Activated T-helper 2 cell treated with anti-CD3 and anti-CD28 coated beads, Interferon-gamma antibody, Interleukin-2, Interleukin-4, amounts not matched to agents 10 μg/mL and 5 μg/mL and 100 μg/mL, durations not matched to agents 14 hours and 24 hours and 36 hours (primary cell): ENCODE measurements around the gene VTA1. TPM values are rescaled to one million over a fixed set of nuclear protein-coding genes. Genes with fewer than 3 reads are reported as not detected.

Experiments
- DNase-seq: peaks from one replicate; pipeline ENCODE4 v3.0.0; 2021; ENCODE audit warnings: low spot score
- H3K27ac Mint-ChIP-seq: one replicate; pipeline ENCODE4 v1.8.0; 2021; ENCODE audit warnings: mixed read lengths
- H3K27me3 Mint-ChIP-seq: one replicate; pipeline ENCODE4 v1.8.0; 2021; ENCODE audit warnings: low read depth, mixed read lengths
- H3K36me3 Mint-ChIP-seq: one replicate; pipeline ENCODE4 v1.8.0; 2021; ENCODE audit warnings: low read depth, mixed read lengths
- H3K4me1 Mint-ChIP-seq: one replicate; pipeline ENCODE4 v1.8.0; 2021; ENCODE audit warnings: low read depth, mixed read lengths
- H3K4me3 Mint-ChIP-seq: one replicate; pipeline ENCODE4 v1.8.0; 2021; ENCODE audit warnings: low read depth, mild to moderate bottlenecking, moderate library complexity, mixed read lengths
- H3K9me3 Mint-ChIP-seq: one replicate; pipeline ENCODE4 v1.8.0; 2021; ENCODE audit warnings: mixed read lengths
- intact Hi-C: fragments of 100-400 bp; cut with micrococcal nuclease; formaldehyde crosslinking; loops from one replicate; pipeline ENCODE4 v1.15.1; 2023
- total RNA-seq: library from RNA; stranded (reverse); gene quantifications from 2 replicates; pipeline ENCODE4 v1.2.3, GENCODE V29; 2022

Gene VTA1
- total RNA-seq, 1 donor from 2014 or later = 49.5 TPM

DNA sequence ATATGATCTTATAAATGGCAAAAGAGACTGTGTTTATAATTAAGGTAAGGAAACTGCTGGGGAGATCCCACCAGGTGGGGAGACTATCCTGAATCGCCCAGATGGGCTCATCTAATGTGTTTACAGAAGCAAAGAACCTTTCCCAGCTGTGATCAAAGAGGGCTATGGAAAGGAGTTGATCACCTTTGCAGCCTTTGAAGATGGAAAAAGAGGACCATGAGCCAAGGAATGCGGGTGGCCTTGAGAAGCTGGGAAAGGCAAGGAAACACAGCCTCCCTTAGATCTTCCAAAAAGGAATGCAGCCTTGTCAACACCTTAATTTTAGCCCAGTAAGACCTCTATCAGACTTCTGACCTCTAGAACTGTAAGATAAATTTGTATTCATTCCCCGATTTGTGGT lies 88.2 kb downstream of the VTA1 start:
- no peak overlapping the region for H3K4me3 Mint-ChIP-seq
- H3K27ac Mint-ChIP-seq = no peak overlapping the region
- no peak for DNase-seq
- intact Hi-C loops = no loop called here
- H3K9me3 Mint-ChIP-seq = no peaks in the 10 kb centered on the region
- peaks cover 5% of the 10 kb centered on the region for H3K27me3 Mint-ChIP-seq
- H3K36me3 Mint-ChIP-seq = no peaks in the 10 kb centered on the region
- H3K4me1 Mint-ChIP-seq = no peaks in the 10 kb centered on the region

DNA sequence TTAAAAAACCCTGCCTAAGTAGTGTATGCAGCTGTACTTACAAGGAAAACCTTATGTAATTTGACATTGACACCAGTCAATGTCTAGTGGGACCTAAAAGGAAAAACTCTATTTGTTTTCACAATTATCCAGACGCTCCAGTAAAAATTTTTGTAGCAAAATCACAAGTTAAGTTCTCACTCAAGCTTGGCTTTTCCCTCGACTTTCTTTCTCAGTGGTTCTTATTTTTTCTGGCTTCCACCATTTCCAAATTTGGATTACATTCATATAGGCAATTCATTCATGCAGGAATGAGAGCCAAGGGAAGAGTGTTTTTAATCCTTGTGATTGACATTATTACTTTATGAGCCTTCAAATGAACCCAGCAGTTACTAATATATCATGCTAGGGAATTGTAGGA lies 88.7 kb downstream of the VTA1 start:
- H3K27me3 Mint-ChIP-seq = peaks cover 5% of the 10 kb centered on the region
- H3K36me3 Mint-ChIP-seq = no peaks in the 10 kb centered on the region
- H3K4me3 Mint-ChIP-seq = no peak overlapping the region
- DNase-seq = no peak
- no peaks in the 10 kb centered on the region for H3K4me1 Mint-ChIP-seq
- intact Hi-C loops = no loop called here
- no peak overlapping the region for H3K27ac Mint-ChIP-seq
- H3K9me3 Mint-ChIP-seq = no peaks in the 10 kb centered on the region

DNA sequence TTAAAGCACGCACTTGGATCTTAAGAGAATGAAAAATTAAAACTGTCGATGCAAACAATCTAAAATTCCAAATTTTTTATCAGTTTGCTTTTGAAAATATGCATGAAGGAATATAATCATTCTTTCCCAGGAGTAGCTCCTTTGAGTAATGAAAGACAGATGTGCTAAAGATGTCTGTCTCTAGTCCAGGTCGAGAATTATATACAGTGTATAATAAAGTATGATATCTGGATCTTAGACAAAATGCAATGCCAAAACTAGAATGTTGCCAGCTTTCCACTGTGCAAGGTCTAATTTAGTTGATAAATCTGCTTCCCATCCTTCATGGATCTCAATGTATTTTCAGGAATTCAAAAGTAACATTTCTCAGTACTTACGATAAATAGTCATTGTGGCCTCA lies 89.6 kb downstream of the VTA1 start:
- no peak overlapping the region for H3K27ac Mint-ChIP-seq
- DNase-seq = no peak
- H3K36me3 Mint-ChIP-seq = no peaks in the 10 kb centered on the region
- intact Hi-C loops = no loop called here
- peaks cover 2% of the 10 kb centered on the region for H3K27me3 Mint-ChIP-seq
- no peaks in the 10 kb centered on the region for H3K4me1 Mint-ChIP-seq
- no peaks in the 10 kb centered on the region for H3K9me3 Mint-ChIP-seq
- no peak overlapping the region for H3K4me3 Mint-ChIP-seq

DNA sequence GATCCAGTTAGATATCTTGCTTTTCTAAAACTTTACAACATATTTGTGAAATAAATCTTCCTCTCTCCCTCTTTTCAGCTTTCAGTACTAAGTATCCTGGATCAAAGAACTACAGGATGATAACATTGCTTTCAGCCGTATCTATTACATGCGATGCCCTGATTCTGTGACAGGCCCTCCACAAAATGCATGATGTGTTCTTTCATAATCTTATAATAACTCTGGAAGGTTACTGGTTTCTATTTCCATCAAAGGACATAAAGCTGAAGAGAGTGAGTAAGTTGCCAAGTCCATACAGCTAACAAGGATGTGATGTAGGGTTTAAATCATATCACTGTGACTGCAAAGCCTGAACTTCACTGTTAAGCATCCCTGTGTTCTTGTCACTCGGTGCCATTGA lies 91.8 kb downstream of the VTA1 start:
- intact Hi-C loops = no loop called here

DNA sequence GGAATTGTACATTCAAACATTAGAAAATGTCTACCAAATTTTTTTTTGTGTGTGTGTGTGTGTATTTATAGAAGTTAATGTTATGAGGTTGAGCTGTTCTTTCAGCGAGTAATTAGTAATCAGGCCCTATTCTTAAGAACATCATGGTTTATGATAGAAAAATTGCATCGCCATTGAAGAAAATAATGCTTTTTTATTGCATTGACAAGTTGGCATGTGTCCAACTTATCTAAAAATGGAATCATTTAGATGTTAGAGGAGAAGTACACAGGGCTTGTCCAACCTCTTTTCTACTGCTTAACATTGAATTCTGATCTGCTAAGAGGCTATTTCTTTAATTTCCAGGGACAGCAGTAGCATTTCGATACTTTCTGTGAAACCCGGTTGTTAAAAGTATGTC lies 93.1 kb downstream of the VTA1 start:
- Mint-ChIP-seq H3K27me3 (peaks cover 1% of the 10 kb centered on the region), H3K36me3 (no peaks in the 10 kb centered on the region)

More for the DNA sequence above, 91.8 kb downstream of the VTA1 start:
- Mint-ChIP-seq H3K27ac (no peak overlapping the region), H3K36me3 (no peaks in the 10 kb centered on the region), H3K27me3 (peaks cover under 1% of the 10 kb centered on the region), H3K4me3 (no peak overlapping the region), H3K9me3 (no peaks in the 10 kb centered on the region), H3K4me1 (no peaks in the 10 kb centered on the region)
- DNase-seq = no peak

GRCh38 chr6:142241061-142241460 lies 94.0 kb downstream of the VTA1 start:
- intact Hi-C loops = no loop called here
- peaks cover 1% of the 10 kb centered on the region for H3K27me3 Mint-ChIP-seq
- no peaks in the 10 kb centered on the region for H3K36me3 Mint-ChIP-seq
- H3K9me3 Mint-ChIP-seq = no peaks in the 10 kb centered on the region
- no peak overlapping the region for H3K4me3 Mint-ChIP-seq
- H3K4me1 Mint-ChIP-seq = no peaks in the 10 kb centered on the region
- no peak overlapping the region for H3K27ac Mint-ChIP-seq
- DNase-seq = no peak

More for the DNA sequence above, 93.1 kb downstream of the VTA1 start:
- no peaks in the 10 kb centered on the region for H3K4me1 Mint-ChIP-seq
- no peaks in the 10 kb centered on the region for H3K9me3 Mint-ChIP-seq
- H3K4me3 Mint-ChIP-seq = no peak overlapping the region
- DNase-seq = no peak
- intact Hi-C loops = no loop called here
- no peak overlapping the region for H3K27ac Mint-ChIP-seq

DNA sequence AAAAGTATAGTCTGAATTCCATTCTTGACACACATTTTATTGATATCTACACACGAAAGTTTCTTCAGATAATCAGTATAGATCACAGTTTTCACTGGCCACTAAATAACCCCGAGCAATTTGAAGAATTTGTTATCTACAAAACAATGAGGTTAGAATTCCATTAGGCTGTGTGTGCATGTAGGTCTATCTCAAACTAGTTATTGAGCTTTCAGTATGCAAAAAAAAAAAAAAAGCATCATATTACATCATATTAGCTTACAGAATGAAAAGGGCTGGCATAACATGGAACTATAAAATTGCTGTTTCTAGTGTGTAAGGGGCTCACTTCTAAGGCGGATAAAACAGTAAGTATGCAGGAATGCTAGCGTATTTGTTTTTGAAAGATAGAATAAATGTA lies 95.2 kb downstream of the VTA1 start:
- Mint-ChIP-seq H3K9me3 (no peaks in the 10 kb centered on the region), H3K36me3 (no peaks in the 10 kb centered on the region), H3K27ac (no peak overlapping the region), H3K4me1 (no peaks in the 10 kb centered on the region), H3K4me3 (no peak overlapping the region), H3K27me3 (peaks cover 1% of the 10 kb centered on the region)
- intact Hi-C loops = no loop called here
- no peak for DNase-seq

DNA sequence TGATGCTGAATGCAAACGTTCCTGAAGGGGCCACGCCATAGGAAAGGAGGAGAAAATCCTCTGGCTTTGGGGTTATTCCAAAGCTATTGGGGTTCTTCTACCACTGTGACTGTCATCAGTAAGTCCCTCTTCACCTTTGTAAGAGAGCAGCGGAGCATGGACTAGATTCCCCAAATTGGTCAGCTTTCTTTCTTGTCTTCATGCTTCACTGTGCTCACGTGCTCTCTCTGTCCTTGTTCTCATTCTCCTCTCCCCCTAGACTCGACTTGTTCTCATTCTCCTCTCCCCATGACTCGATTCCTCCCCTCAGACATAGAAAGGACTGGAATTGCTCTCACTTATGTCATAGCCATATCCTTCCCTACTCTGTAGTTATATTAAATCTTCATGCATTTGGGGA lies 99.9 kb downstream of the VTA1 start:
- Mint-ChIP-seq H3K9me3 (no peaks in the 10 kb centered on the region), H3K27ac (no peak overlapping the region), H3K4me1 (no peaks in the 10 kb centered on the region), H3K4me3 (no peak overlapping the region), H3K36me3 (no peaks in the 10 kb centered on the region), H3K27me3 (peaks cover 1% of the 10 kb centered on the region)
- intact Hi-C loops = no loop called here
- no peak for DNase-seq

- Mint-ChIP-seq H3K4me1 (no peaks in the 10 kb centered on the region), H3K27ac (no peak overlapping the region), H3K4me3 (no peak overlapping the region), H3K36me3 (no peaks in the 10 kb centered on the region), H3K27me3 (peaks cover 1% of the 10 kb centered on the region), H3K9me3 (no peaks in the 10 kb centered on the region)
- no peak for DNase-seq
- intact Hi-C loops = no loop called here
These were observed 102.2 kb downstream of the VTA1 start for GRCh38 chr6:142249266-142249665.

GRCh38 chr6:142251930-142252445 lies 104.9 kb downstream of the VTA1 start:
- Mint-ChIP-seq H3K36me3 (no peaks in the 10 kb centered on the region), H3K27me3 (no peaks in the 10 kb centered on the region), H3K4me1 (no peaks in the 10 kb centered on the region), H3K27ac (no peak overlapping the region), H3K9me3 (no peaks in the 10 kb centered on the region), H3K4me3 (no peak overlapping the region)
- DNase-seq = no peak
- intact Hi-C loops = no loop called here

DNA sequence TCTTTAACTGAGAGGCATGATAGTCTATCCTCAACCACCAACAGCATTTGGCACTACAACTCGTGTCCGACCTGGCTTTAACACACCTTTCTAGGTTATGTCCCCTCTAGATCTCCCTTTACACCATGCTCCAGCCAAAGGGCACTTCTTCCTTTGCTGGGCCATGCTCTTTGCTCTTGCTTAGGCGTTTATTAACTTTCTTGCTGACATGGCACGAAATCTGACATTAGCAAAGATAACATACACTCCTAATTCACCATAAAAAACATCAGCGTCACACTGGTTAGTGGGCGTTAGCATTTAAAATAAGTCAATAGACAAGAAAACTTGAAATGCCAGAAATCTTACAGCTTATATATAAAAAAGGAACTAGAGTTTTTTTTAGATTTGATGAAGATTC lies 107.5 kb downstream of the VTA1 start:
- no peaks in the 10 kb centered on the region for H3K9me3 Mint-ChIP-seq
- no peaks in the 10 kb centered on the region for H3K4me1 Mint-ChIP-seq
- intact Hi-C loops = no loop called here
- H3K4me3 Mint-ChIP-seq = no peak overlapping the region
- DNase-seq = no peak
- no peaks in the 10 kb centered on the region for H3K36me3 Mint-ChIP-seq
- no peaks in the 10 kb centered on the region for H3K27me3 Mint-ChIP-seq
- no peak overlapping the region for H3K27ac Mint-ChIP-seq

- Mint-ChIP-seq H3K27me3 (peaks cover 2% of the 10 kb centered on the region), H3K36me3 (no peaks in the 10 kb centered on the region), H3K4me1 (no peaks in the 10 kb centered on the region), H3K4me3 (no peak overlapping the region), H3K27ac (no peak overlapping the region), H3K9me3 (no peaks in the 10 kb centered on the region)
- no peak for DNase-seq
- intact Hi-C loops = no loop called here
These were observed 108.7 kb downstream of the VTA1 start for GRCh38 chr6:142255785-142256184.

DNA sequence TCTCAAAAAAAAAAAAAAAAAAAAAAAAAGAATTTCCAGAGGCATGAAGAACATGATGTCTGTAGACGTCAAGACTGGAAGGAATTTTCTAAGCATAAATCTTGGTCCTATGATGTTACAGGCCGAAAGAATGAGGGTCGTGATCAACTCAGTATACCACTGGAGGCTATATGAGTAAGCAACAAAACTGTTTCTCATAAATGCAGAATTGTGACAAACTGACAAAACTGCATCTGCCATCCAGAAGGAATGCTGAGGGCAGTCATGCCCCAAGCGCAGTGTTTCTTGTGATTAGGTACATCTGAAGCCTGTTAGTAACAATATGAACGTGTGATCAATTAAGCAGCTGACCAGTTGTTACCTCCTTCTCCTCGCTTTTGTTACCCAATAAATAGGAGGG lies 111.2 kb downstream of the VTA1 start:
- intact Hi-C loops = no loop called here
- Mint-ChIP-seq H3K27ac (no peak overlapping the region), H3K4me1 (no peaks in the 10 kb centered on the region), H3K9me3 (no peaks in the 10 kb centered on the region), H3K36me3 (no peaks in the 10 kb centered on the region), H3K27me3 (peaks cover 2% of the 10 kb centered on the region), H3K4me3 (no peak overlapping the region)
- DNase-seq = no peak

DNA sequence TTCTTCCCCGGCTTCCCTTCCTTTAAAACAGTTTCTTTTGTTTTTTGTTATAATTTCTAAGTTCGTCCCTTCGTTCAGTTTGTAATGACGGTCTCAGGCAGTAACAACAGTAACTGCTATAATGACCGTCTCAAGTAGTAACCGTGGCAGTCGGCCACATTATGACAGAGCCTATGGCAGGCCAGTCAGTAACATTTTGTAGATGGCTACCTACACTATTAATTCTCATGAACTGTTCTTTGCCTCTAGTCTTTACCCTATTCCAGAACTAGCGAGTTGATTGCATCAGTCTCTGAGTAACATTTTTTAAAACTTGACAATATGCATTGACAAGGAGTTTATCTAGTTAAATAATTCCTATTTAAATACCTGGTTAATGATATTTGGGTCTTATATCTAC lies 111.7 kb downstream of the VTA1 start:
- H3K4me1 Mint-ChIP-seq = no peaks in the 10 kb centered on the region
- intact Hi-C loops = no loop called here
- no peak overlapping the region for H3K4me3 Mint-ChIP-seq
- DNase-seq = no peak
- no peak overlapping the region for H3K27ac Mint-ChIP-seq
- H3K36me3 Mint-ChIP-seq = no peaks in the 10 kb centered on the region
- H3K9me3 Mint-ChIP-seq = no peaks in the 10 kb centered on the region
- H3K27me3 Mint-ChIP-seq = peaks cover 2% of the 10 kb centered on the region
